NCI-H345 (cell line): Measurements from ENCODE around the gene GNB1.

ENCODE experiments used
- DNase-seq: peaks from one replicate; lab custom pipeline; 2025; lab: John Stamatoyannopoulos, UW

Gene GNB1

DNA sequence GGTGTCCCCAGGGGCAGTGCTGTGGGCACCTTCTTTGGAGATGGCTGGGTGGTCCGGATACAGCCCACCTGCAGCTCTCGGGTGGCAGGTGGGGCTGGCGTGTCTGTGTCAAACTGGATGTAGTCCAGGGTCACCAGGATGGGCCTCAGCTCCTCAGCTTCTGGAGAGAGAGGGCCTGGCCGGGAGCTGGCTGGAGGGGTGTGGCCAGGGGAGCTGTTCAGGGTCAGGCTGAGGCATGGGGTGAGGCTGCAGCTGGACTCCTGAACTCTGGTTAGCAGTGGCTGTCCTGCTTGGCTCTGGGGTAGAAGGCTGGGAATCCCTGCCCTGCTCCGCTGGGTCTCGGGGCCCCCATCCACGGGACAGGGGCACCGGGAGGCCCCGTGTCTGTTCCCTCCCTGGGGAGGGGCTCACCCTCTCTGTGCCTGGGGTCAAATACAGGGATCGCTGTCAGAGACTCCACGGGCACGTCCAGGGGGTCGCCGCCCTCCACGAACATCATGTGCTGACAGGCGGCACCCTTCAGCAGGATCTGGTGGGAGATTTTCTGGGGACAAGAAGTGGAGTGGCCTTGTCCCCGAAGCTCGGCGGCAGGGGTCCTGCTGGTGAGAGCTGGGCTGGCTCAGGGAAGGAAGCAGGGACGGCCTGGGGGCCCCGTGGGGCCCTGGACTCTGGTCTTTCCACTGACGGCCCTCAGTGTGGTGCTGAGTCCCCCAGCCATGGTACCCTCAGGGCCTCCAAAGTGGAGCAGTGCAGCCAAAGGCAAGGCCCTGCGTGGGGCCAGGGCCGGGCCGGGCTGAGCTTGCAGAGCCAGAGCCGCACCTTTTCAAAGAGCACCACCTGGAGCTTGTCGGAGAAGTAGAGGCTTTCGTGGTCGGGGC is 32.3 kb upstream of the GNB1 start:
- no peak for DNase-seq

DNA sequence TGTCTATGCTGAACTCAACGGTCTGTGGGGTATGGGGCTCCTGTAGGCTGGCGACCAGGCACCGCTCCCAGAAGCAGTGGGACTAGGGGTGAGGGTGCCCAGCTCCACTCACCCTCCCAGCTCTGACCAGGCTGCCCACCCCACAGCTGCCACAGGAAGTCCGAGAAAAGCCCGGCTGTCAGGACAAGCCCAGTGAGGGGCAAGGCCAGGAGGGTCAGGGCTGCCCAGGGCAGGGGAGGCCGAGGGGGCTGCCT is 31.7 kb upstream of the GNB1 start:
- no peak for DNase-seq

GRCh38 chr1:1921901-1922701 is 31.2 kb upstream of the GNB1 start:
- no peak for DNase-seq

DNA sequence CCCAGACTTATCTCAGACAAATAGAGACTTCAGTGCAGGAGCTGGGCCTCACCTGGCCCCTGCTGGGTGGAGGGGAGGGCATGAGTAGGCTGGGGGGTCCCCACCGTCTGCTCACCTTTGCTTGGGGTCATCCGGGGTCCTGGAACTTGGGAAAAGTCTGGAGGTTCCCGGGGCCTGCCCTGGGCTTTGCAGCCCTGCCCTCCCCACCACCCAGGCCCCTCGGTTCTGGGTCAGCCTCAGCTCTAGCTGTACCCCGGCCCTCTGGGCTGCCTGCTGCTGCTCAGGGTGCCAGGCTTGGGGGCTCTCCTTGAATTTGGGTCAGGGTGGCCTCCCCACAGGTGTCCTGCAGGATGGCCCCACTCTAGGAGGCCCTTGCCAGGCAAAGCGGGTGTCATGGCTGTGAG is 30.6 kb upstream of the GNB1 start:
- DNase-seq = no peak

- no peak for DNase-seq
Measured at GRCh38 chr1:1920608-1921458, 29.9 kb upstream of the GNB1 start.

DNA sequence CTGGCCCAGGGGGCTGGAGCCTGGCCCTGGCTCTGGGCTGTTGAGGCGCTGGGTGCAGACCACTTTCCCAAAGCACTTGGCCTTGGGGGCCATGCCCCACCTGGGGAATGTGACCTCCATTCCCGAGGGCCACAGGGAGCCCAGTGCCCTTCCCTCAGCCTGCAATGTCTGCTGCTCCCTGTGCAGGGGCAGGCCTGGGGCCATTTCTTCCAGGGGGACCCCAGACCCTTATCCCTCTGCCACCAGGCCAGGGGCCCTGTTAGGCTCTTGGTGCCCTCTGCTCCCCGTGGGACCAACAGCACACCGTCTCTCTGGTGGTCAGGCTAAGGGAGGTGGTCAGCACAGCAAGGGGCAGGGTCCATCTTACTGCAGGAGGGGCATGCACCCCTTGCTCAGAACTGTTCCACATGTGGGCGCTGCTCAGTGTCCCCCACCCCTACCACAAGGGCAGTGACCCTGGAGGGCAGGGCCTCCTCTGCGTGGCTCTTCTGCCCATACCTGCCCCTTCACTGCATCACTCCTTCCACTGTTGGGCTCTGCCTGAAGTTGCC is 29.2 kb upstream of the GNB1 start:
- DNase-seq = no peak

GRCh38 chr1:1919304-1920056 is 28.6 kb upstream of the GNB1 start:
- DNase-seq = peak; percentile 99

GRCh38 chr1:1918901-1919303 is 28.0 kb upstream of the GNB1 start, which contains the start of gene TMEM52:
Gene TMEM52 (minus strand): TSS chr1:1919279. CDS start chr1:1919265, 14 bp downstream.
- no peak for DNase-seq

DNA sequence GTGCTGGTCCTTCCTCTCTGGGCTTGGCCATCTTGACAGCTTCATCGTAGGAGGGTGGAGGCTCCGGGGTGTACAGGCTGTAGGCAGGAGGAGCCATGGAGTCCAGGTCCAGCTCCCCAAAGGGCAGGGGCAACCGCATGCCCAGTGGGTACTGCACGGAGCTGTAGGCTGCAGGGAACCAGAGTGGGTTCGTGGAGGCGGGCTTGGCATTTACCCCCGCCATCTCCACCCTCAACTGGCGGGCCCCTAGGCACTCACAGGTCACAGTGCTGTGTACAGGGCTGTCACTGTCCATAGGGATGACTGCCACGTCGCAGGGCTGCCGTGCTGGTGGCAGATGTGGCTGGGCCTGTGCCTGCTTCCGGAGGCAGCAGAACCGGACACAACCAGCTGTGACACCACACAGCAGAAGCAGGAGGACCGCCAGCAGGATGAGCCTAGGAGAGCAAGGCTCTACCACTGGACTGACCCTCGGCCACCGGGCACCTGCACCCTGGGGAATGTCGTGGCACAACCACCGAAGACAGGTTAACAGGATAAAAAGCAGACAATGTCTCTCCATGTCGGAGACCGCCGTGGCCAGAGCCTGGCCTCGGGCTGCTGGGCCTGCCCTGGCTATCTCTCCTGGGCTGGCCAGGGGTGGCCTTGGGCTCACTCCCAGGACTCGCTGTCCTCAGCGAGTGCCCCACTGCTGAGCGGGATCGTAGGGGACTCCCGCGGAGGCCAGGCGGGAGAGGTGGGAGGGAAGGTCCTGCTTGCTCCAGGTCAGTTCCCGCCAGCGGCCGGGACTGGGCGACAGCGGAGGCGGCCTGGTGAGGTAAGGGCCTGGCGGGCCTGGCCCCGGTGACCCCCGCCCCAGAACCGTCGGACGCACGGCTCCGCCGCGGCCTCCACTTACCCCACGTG is 27.4 kb upstream of the GNB1 start:
- DNase-seq = no peak

DNA sequence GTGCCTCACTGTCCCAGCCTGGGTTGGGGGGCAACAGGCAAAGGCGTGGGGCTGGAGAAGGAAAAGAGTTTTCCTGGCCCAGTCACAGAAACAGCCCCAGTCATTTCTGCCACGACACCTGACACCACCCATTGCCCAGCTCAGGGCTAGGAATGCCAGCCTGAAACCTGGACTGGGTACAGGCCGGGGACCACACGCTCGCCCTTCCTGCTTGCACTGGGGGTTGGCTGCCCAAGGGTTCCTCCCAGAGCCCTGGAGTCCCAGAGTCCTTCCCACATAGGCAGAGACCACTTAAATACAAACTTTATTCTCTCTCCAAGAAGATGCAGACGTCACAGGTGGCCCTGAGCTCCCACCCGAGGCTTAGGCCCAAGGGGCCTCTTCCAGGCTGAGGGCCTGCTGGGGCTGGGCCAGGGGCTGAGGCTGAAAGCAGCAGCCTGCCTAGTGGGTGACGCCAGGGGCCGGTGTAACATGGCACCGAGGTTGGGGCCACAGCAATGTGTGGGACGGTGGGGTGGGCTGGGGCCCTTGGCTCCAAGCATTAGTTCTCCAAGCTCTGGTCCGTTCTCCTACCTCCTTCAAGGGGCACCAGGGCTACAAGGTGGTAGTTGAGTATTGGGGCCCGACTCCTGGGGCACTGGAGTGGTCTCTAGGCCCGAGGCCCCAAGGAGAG is 26.6 kb upstream of the GNB1 start:
- DNase-seq = no peak

- DNase-seq = no peak
Measured at GRCh38 chr1:1916851-1917251, 26.0 kb upstream of the GNB1 start.

DNA sequence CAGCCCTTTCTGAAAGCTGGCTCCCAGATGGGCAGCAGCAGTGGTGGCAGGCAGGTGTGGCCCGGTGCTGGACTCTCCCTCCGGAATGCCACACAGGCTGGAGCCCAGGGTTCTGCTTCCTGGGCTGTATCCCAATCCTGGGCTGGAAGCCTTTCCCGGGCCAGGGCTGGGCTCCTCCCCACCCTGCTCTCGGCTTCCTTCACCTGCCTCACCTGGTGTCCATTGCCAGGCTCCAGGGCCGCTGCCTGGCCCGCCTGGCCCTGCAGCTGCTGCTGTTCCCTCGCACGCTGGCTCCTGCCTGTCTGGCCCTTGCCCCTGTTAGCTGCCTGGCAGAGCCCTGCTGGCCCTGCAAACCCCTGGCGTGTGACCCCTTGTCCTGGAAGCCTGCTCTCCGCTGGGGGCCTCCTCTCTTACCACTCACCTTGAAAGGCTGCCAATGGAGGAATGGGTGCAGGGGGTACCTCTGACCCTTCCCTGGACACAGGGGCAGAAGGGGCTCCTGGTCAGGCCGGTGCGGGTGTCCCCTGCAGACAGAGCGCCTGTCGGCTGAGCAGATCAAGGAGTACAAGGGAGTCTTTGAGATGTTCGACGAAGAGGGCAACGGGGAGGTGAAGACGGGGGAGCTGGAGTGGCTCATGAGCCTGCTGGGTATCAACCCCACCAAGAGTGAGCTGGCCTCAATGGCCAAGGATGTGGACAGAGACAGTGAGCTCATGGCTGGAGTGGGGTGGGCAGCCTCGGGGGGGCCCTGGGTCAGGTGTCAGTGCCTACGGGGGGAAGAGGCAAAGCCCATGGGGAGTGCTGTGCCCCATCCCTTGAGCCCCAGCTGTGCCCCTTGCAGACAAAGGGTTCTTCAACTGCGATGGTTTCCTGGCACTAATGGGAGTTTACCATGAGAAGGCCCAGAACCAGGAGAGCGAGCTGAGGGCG is 25.3 kb upstream of the GNB1 start:
- DNase-seq = no peak

GRCh38 chr1:1914971-1915692 is 24.2 kb upstream of the GNB1 start, which contains the start of gene CALML6:
Gene CALML6 (plus strand): TSS chr1:1915260. CDS start chr1:1915281, 21 bp downstream.
- DNase-seq = no peak

GRCh38 chr1:1914101-1914970 is 23.4 kb upstream of the GNB1 start:
- no peak for DNase-seq

DNA sequence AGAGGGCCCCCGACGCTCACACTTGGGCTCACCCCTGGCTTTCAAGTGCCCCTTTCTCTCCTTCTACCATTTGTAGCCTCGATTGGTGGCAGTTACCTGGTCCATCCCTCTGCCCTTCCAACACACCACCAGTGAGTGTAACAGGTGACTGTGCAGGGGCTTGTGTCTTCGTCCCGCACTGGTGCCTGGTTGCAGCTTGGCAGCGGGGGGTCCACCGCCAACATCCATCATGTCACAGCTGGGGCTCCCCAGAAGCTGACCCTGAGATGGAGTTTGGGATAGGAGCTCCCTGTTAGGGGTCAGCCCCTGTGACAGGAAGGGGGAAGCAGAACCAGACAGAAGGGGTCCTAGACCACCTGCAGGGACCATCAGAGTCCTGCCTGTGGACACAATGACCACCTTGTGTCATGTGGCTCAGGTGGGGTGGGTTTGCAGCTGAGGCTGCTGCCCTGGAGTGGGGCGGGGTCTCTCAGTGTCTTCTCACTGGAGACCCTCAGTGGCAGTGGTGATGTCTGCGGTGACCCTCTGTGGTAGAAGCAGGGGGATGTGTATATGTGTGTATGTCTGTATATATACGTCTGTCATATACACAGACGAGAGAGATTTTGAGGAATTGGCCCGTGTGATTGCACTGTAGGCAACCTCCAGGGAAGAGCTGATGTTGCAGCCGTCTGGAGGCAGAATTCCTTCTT is 20.6 kb upstream of the GNB1 start:
- DNase-seq = no peak

DNA sequence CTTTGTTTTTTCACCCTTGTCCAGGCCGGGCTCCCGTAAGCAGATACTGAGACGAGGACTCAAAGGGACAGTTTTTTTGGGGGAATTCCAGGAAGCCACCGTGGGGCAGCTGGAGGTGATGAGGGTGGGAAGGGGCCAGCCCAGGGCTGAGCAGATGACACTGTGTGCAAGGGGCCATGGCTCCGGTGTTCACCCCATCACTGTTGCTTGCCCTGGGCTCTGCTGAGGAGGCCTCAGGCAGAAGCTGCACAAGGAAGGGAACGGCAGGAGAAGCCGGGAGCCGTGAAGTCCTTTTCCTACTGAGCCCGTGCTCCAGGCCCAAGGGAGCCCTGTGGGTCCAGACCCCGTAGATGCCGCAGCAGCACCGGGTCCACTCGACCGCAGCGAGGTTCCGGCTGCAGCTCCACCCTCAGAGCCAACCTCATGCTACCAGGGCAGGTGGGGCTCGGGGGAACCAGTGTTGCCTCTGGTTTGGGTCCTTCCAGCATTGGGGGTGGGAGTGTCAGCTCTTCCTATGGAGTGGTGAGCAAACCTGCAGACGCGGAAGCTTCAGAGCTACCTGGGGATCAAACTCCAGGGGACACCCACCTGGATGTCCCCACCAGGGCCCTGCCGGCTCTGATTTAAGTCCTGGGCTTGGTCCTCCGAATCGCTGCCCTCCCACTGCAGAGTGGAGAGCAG is 19.9 kb upstream of the GNB1 start:
- no peak for DNase-seq
